Activated naive CD4-positive, alpha-beta T cell treated with anti-CD3 and anti-CD28 coated beads for 36 hours (primary cell): Measurements from ENCODE around the gene MDC1. TPM values are rescaled to one million over a fixed set of nuclear protein-coding genes. Genes with fewer than 3 reads are reported as not detected.

ENCODE experiments used
- CTCF ChIA-PET: fragments of 350-600 bp; sonication (Branson Sonifier 250); formaldehyde crosslinking; loops from one replicate; lab custom pipeline; 2021; ENCODE audit warnings: antibody characterized with exemption; lab: Charles Lee
- DNase-seq: peaks from one replicate; pipeline ENCODE4 v3.0.0-alpha.2; 2020
- H3K27ac Mint-ChIP-seq: one replicate; pipeline ENCODE4 v1.8.0; 2021; ENCODE audit warnings: mild to moderate bottlenecking, mixed read lengths
- H3K27me3 Mint-ChIP-seq: one replicate; pipeline ENCODE4 v1.8.0; 2021; ENCODE audit warnings: low read depth, mixed read lengths
- H3K36me3 Mint-ChIP-seq: one replicate; pipeline ENCODE4 v1.8.0; 2021; ENCODE audit warnings: low read depth, mixed read lengths
- H3K4me1 Mint-ChIP-seq: one replicate; pipeline ENCODE4 v1.8.0; 2021; ENCODE audit warnings: low read depth, mixed read lengths
- H3K4me3 Mint-ChIP-seq: one replicate; pipeline ENCODE4 v1.8.0; 2021; ENCODE audit warnings: mild to moderate bottlenecking, moderate library complexity, mixed read lengths
- H3K9me3 Mint-ChIP-seq: one replicate; pipeline ENCODE4 v1.8.0; 2021; ENCODE audit warnings: mixed read lengths
- intact Hi-C: fragments of 100-400 bp; cut with micrococcal nuclease; formaldehyde crosslinking; loops from one replicate; pipeline ENCODE4 v1.15.1; 2023
- total RNA-seq, 2 experiments: library from RNA; stranded (reverse); gene quantifications; one replicate each; pipeline ENCODE4 v1.2.3, GENCODE V29; 2021

Gene MDC1
- total RNA-seq, 2 experiments from 2014 or later: 84.1 to 84.8 TPM

- H3K27ac Mint-ChIP-seq: peak overlapping the region; percentile 96
- peak; percentile 74 for DNase-seq
- H3K36me3 Mint-ChIP-seq: peaks cover 51% of the 10 kb centered on the region
- CTCF ChIA-PET: interaction anchor here (0.5 to 4.0 kb wide), 10 partner anchors 23 to 340 kb away, joined by 3 to 23 read pairs (median 4); no protein-coding TSS in a partner anchor
- no peaks in the 10 kb centered on the region for H3K27me3 Mint-ChIP-seq
- no peaks in the 10 kb centered on the region for H3K9me3 Mint-ChIP-seq
- H3K4me3 Mint-ChIP-seq: peak overlapping the region; percentile 94
- peaks cover 60% of the 10 kb centered on the region for H3K4me1 Mint-ChIP-seq
- intact Hi-C loops: loop anchor here (1.0 to 5.0 kb wide), 11 partner anchors 8 to 344 kb away; partner anchors contain the start of genes MRPS18B and PPP1R10
Measured at GRCh38 chr6:30743099-30744053, 26.3 kb upstream of the MDC1 start.

DNA sequence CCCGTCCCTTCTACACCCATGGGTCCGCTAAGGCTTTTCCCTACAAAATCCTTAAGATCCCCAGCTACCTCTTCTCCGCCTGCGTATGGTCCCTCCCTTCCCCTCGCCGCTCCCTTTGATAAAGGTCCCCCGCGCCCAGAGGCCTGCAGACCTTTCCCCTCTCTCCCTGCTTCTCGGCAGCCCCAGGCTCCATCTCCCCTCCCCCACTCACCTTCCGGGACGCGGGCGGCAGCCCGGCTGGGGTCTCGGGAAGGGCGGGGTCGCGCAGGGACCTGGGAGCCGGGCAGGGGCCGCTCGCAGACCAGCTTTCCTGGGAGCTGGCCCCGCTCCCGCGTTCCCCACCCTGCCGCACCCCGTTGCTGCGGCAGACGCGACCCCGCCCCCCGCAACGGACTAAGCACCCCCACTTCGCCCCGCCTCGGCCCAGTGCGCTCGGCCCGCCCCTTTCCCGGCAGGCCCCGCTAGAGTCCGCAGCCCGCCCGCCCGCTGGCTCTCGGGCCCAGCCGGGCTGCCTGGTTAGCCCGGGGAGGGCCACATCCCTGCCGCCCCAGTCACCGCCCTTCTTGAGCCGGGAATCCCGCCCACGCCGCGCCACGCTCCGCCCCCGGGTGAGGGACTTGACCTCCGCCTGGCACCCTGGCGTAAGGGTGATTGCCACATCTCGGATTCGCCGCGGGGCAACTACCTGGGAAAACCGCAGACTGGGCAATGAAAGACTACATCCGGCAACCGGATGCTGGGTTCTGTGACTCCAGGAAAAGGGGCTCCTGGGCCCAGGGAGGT, 25.4 kb upstream of the MDC1 start, which contains the start of gene FLOT1:
Gene FLOT1, minus strand, starts transcription at position 372 of the 783 bp plus-strand sequence. CDS start 498 bp downstream, outside the sequence.
- DNase-seq: peak; percentile 96
- H3K36me3 Mint-ChIP-seq: peaks cover 57% of the 10 kb centered on the region
- no peaks in the 10 kb centered on the region for H3K9me3 Mint-ChIP-seq
- CTCF ChIA-PET: interaction anchor here (0.8 to 4.0 kb wide), 8 partner anchors 12 to 136 kb away, joined by 3 to 23 read pairs (median 5); partner anchors contain the start of gene TUBB
- intact Hi-C loops: loop anchor here (1.0 to 5.0 kb wide), 5 partner anchors 21 to 345 kb away; partner anchors contain the start of genes MRPS18B and PPP1R10
- H3K4me1 Mint-ChIP-seq: peaks cover 61% of the 10 kb centered on the region
- H3K27me3 Mint-ChIP-seq: no peaks in the 10 kb centered on the region
- peak within 1 kb of the TSS; percentile 96 for H3K27ac Mint-ChIP-seq
- peak within 1 kb of the TSS; percentile 94 for H3K4me3 Mint-ChIP-seq

DNA sequence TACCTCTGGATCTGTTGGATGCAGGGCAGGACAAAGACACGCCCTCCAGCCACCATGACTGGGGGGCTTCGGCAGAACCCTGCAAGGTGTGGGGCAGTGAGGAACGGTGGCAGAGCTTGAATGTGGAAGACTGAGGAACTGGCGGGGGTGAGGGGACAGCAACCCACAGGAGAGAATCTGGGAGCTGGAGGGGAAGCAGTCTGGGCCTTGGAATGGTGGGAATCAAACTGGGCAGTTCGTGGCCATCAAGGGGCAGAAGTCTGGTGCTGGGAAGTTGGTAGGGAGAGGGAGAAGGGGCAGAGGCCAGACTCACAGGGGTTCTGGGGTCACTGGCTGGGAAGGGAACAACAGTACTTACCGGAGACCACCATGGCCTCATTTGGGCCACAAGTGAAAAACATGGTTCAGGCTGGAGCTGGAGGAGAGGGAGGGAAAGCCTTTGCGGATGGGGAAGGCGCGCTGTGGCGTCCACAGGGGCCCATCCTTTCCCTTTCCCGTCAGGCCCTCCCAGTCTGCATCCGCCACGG, 24.8 kb upstream of the MDC1 start:
- DNase-seq: peak; percentile 65
- peaks cover 63% of the 10 kb centered on the region for H3K36me3 Mint-ChIP-seq

DNA sequence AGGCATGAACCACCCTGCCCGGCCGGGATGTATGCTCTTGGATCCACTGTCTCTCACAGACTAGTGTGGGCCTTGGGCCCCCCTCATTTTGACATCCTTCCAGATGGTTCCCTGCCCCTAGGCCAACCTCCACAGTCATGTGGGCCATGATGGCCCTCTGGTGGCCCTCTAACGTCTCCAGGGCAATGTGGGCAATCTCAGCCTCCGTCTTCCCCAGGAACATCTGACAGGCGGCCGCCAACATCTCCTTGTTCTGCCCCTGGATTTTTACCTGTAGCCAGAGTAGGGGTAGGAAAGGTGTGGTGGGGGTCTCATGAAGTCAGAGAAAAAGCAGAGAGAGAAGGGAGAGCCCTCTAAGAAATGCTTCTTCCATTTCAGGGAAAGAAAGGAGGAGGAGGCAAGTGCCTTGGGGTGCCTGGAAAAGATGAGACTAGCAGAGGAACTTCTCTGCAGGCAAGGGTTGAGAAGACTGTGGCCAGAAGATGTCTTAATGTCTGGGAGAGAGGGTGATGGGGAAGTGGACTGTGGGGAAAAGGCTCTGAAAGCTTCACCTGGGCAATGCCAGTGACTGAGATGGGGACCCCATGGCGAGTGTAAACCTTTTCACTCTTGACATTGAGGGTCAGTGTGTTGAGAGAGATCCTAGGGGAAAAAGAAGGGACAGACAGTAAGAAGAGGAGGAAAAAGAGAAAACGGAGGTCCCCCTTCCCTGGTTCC, 24.1 kb upstream of the MDC1 start:
- Mint-ChIP-seq H3K36me3 (peaks cover 70% of the 10 kb centered on the region), H3K4me3 (peak overlapping the region; percentile 94), H3K4me1 (peaks cover 67% of the 10 kb centered on the region), H3K9me3 (peaks cover 4% of the 10 kb centered on the region), H3K27ac (peak overlapping the region; percentile 96), H3K27me3 (no peaks in the 10 kb centered on the region)
- DNase-seq: no peak
- intact Hi-C loops: loop anchor here (5.0 kb wide), 3 partner anchors 41 to 346 kb away; partner anchors contain the start of genes MRPS18B and PPP1R10
- CTCF ChIA-PET: interaction anchor here (0.9 to 4.0 kb wide), 6 partner anchors 10 to 137 kb away, joined by 3 to 23 read pairs (median 5); partner anchors contain the start of gene TUBB

More for the DNA sequence above, 24.8 kb upstream of the MDC1 start:
- Mint-ChIP-seq H3K27me3 (no peaks in the 10 kb centered on the region), H3K4me3 (peak overlapping the region; percentile 94), H3K27ac (peak overlapping the region; percentile 96), H3K4me1 (peaks cover 64% of the 10 kb centered on the region), H3K9me3 (peaks cover 2% of the 10 kb centered on the region)
- intact Hi-C loops: loop anchor here (2.0 to 5.0 kb wide), 4 partner anchors 40 to 345 kb away; partner anchors contain the start of genes MRPS18B and PPP1R10
- CTCF ChIA-PET: interaction anchor here (0.8 to 4.0 kb wide), 7 partner anchors 11 to 137 kb away, joined by 3 to 23 read pairs (median 5); partner anchors contain the start of gene TUBB

DNA sequence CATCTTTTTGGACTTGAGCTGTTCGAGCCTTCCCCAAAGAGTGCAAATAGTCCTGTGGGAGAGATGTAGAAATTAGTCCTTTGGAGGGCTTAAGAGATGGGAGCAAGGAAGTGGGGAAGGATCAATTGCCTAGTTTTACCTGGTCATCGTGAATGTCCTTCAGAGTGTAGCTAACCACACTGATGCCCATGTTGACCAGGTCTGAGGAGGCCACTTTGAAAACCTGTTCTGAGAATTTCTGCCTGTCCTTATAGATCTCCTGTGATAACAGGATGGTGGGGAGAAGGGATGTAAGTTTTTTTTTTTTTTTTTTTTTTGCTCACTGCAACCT, 23.4 kb upstream of the MDC1 start:
- Mint-ChIP-seq H3K4me1 (peaks cover 74% of the 10 kb centered on the region), H3K27ac (no peak overlapping the region), H3K4me3 (peak overlapping the region; percentile 32), H3K27me3 (no peaks in the 10 kb centered on the region), H3K36me3 (peaks cover 77% of the 10 kb centered on the region), H3K9me3 (peaks cover 5% of the 10 kb centered on the region)
- no peak for DNase-seq
- CTCF ChIA-PET: interaction anchor here (1.6 kb wide), 1 partner anchor 10 kb away, joined by 10 read pairs; no protein-coding TSS in a partner anchor
- intact Hi-C loops: loop anchor here (5.0 kb wide), 3 partner anchors 42 to 347 kb away; partner anchors contain the start of genes MRPS18B and PPP1R10

DNA sequence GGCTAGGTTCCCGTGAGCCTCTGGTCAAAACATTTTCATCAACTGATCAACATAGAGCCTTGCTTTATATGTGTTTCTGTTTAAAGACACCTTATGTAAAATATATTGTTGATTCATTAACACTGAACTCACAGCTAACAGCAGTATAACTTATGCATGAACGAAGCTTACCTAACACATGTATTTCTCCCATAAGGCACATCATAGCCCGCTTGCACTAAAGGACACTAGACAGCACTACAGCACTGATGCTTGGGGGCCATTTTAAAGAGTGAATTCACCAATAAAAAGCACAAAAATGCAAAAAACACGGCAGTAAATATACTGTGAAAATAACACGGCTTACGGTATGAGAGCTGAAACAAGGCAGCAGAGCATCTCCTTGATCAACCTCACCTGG, 21.5 kb upstream of the MDC1 start:
- no peak overlapping the region for H3K27ac Mint-ChIP-seq
- peaks cover 78% of the 10 kb centered on the region for H3K36me3 Mint-ChIP-seq
- CTCF ChIA-PET: interaction anchor here (0.6 to 19.6 kb wide), 4 partner anchors 61 to 197 kb away, joined by 3 to 346 read pairs (median 18); partner anchors contain the start of gene DHX16
- intact Hi-C loops: loop anchor here (5.0 kb wide), 1 partner anchor 181 kb away; the partner anchor contains the start of genes GNL1 and PRR3
- H3K4me3 Mint-ChIP-seq: no peak overlapping the region
- peaks cover 79% of the 10 kb centered on the region for H3K4me1 Mint-ChIP-seq
- peaks cover 5% of the 10 kb centered on the region for H3K9me3 Mint-ChIP-seq
- DNase-seq: no peak
- H3K27me3 Mint-ChIP-seq: no peaks in the 10 kb centered on the region

- CTCF ChIA-PET: interaction anchor here (0.6 to 19.6 kb wide), 7 partner anchors 11 to 224 kb away, joined by 3 to 346 read pairs (median 4); partner anchors contain the start of gene DHX16
- DNase-seq: peak; percentile 63
- Mint-ChIP-seq H3K4me1 (peaks cover 79% of the 10 kb centered on the region), H3K36me3 (peaks cover 63% of the 10 kb centered on the region), H3K27me3 (no peaks in the 10 kb centered on the region), H3K9me3 (peaks cover 5% of the 10 kb centered on the region), H3K27ac (peak overlapping the region; percentile 82), H3K4me3 (peak overlapping the region; percentile 32)
- intact Hi-C loops: loop anchor here (1.0 to 5.0 kb wide), 6 partner anchors 9 to 178 kb away; partner anchors contain the start of genes GNL1, IER3, PRR3 and TUBB
Measured at GRCh38 chr6:30735668-30736314, 18.7 kb upstream of the MDC1 start.

- peaks cover 62% of the 10 kb centered on the region for H3K4me1 Mint-ChIP-seq
- no peaks in the 10 kb centered on the region for H3K27me3 Mint-ChIP-seq
- no peak overlapping the region for H3K27ac Mint-ChIP-seq
- peaks cover 54% of the 10 kb centered on the region for H3K36me3 Mint-ChIP-seq
- CTCF ChIA-PET: interaction anchor here (0.6 to 19.6 kb wide), 11 partner anchors 9 to 190 kb away, joined by 3 to 346 read pairs (median 5); partner anchors contain the start of genes DHX16 and MRPS18B
- H3K9me3 Mint-ChIP-seq: peaks cover 5% of the 10 kb centered on the region
- intact Hi-C loops: no loop called here
- DNase-seq: no peak
- H3K4me3 Mint-ChIP-seq: no peak overlapping the region
Measured at GRCh38 chr6:30732237-30732943, 15.3 kb upstream of the MDC1 start.

DNA sequence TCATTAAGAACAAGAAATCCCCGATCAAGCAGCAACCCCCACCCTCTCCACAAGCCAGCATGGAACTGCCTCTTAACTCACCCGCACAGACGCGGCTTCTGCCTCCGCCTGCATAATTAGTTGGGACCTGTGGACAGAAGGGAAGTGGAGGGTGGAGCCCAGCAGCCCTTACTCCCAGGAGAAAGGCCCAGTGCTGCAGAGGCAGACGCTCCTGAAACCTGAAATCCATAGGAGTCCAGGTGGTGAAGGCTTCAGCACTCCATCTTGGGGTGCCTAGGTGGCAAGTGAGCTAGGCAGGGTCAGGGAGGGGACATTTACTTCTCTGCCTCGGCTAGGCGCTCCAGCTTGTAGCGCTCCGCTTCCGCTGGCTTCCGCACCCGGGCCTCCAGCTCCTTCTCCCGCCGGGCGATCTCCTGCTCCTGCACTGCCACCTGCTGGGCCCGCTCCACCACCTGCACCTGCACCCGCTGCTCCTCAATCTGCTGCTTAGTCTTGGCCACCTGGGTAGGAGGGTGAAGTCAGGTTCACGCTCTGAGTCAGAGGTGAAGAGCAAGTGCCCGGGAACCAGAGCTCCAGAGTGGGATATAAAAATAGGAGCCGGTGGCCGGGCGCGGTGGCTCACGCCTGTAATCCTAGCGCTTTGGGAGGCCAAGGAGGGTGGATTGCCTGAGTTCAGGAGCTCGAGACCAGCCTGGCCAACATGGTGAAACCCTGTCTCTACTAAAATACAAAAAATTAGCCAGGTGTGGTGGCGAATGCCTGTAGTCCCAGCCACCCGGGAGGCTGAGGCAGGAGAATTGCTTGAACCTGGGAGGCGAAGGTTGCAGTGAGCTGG, 13.7 kb upstream of the MDC1 start:
- H3K4me3 Mint-ChIP-seq: peak overlapping the region; percentile 29
- peaks cover 39% of the 10 kb centered on the region for H3K36me3 Mint-ChIP-seq
- peak; percentile 94 for DNase-seq
- H3K27me3 Mint-ChIP-seq: no peaks in the 10 kb centered on the region
- CTCF ChIA-PET: interaction anchor here (0.6 to 19.6 kb wide), 39 partner anchors 8 to 356 kb away, joined by 3 to 346 read pairs (median 4); partner anchors contain the start of genes DHX16, FLOT1, MRPS18B and PPP1R10
- no peaks in the 10 kb centered on the region for H3K9me3 Mint-ChIP-seq
- intact Hi-C loops: loop anchor here (1.0 to 2.0 kb wide), 3 partner anchors 52 to 248 kb away; no protein-coding TSS in a partner anchor
- H3K27ac Mint-ChIP-seq: no peak overlapping the region
- H3K4me1 Mint-ChIP-seq: peaks cover 47% of the 10 kb centered on the region
